ENCODE measurements around the gene CDH4. TPM values are rescaled to one million over a fixed set of nuclear protein-coding genes. Genes with fewer than 3 reads are reported as not detected.

CDH4 gene
- total and polyA plus RNA-seq, 10 donors = 0.30 to 20.1 (median 7.7) TPM

- TF ChIP-seq CTCF (IDR thresholded peaks at IDR 0.05 in 8 of 11, conservative IDR thresholded peaks at IDR 0.05 in 3 of 11) (no peak), POLR2A (IDR thresholded peaks at IDR 0.05) (no peak), POLR2AphosphoS5 (IDR thresholded peaks at IDR 0.05) (no peak)
- intact Hi-C loops (cut with DNase I; ENCODE audit: low total_unique reads) = no loop called here
- H3K9me3 ChIP-seq = peaks cover 0 to 9% (median 0%) of the 10 kb centered on the region in 8 donors
- H3K4me1 ChIP-seq = no peaks in the 10 kb centered on the region
- 85 to 89% (median 88%) methylated on average over 8 of the region's 8 CpGs for WGBS, 5 donors
- no peak for DNase-seq
- no peak overlapping the region for H3K27ac ChIP-seq
- H3K4me3 ChIP-seq = no peak overlapping the region
- H3K27me3 ChIP-seq (replicated peaks in 1 of 7) = peaks cover 0 to 12% (median 0%) of the 10 kb centered on the region in 7 donors
- no peaks in the 10 kb centered on the region for H3K36me3 ChIP-seq
Observed at GRCh38 chr20:61771805-61772350, 519.8 kb downstream of the CDH4 start.

- intact Hi-C loops (cut with DNase I; ENCODE audit: low total_unique reads) = no loop called here
- no peaks in the 10 kb centered on the region for H3K36me3 ChIP-seq
- no peak overlapping the region for H3K4me3 ChIP-seq
- no peaks in the 10 kb centered on the region for H3K4me1 ChIP-seq
- WGBS, 5 donors = 81 to 89% (median 85%) methylated on average over 52 to 53 of the region's 53 CpGs
- no peak for DNase-seq
- no peak overlapping the region for H3K27ac ChIP-seq
- TF ChIP-seq POLR2A (IDR thresholded peaks at IDR 0.05) (no peak), POLR2AphosphoS5 (IDR thresholded peaks at IDR 0.05) (no peak), CTCF (IDR thresholded peaks at IDR 0.05 in 8 of 11, conservative IDR thresholded peaks at IDR 0.05 in 3 of 11) (no peak)
- H3K27me3 ChIP-seq (replicated peaks in 1 of 7) = peaks cover 0 to 5% (median 0%) of the 10 kb centered on the region in 7 donors
- peaks cover 0 to 13% (median 0%) of the 10 kb centered on the region in 8 donors for H3K9me3 ChIP-seq
Observed at GRCh38 chr20:61772828-61773631, 521.0 kb downstream of the CDH4 start.

GRCh38 chr20:61773926-61774587 is 522.0 kb downstream of the CDH4 start:
- H3K27ac ChIP-seq = no peak overlapping the region
- peaks cover 0 to 2% (median 0%) of the 10 kb centered on the region in 7 donors for H3K27me3 ChIP-seq (replicated peaks in 1 of 7)
- no peaks in the 10 kb centered on the region for H3K36me3 ChIP-seq
- peaks cover 0 to 21% (median 0%) of the 10 kb centered on the region in 8 donors for H3K9me3 ChIP-seq
- DNase-seq = no peak
- H3K4me3 ChIP-seq = no peak overlapping the region
- no peaks in the 10 kb centered on the region for H3K4me1 ChIP-seq
- 63 to 93% (median 84%) methylated on average over 14 of the region's 14 CpGs for WGBS, 5 donors
- intact Hi-C loops (cut with DNase I; ENCODE audit: low total_unique reads) = no loop called here
- no peak for TF ChIP-seq CTCF (IDR thresholded peaks at IDR 0.05 in 8 of 11, conservative IDR thresholded peaks at IDR 0.05 in 3 of 11)

- H3K4me3 ChIP-seq = no peak overlapping the region
- no peak for TF ChIP-seq CTCF (IDR thresholded peaks at IDR 0.05 in 8 of 11, conservative IDR thresholded peaks at IDR 0.05 in 3 of 11)
- no peak for TF ChIP-seq POLR2A (IDR thresholded peaks at IDR 0.05)
- TF ChIP-seq POLR2AphosphoS5 (IDR thresholded peaks at IDR 0.05) = no peak
- H3K4me1 ChIP-seq = no peaks in the 10 kb centered on the region
- no peaks in the 10 kb centered on the region for H3K27me3 ChIP-seq (replicated peaks in 1 of 7)
- no peak for DNase-seq
- H3K36me3 ChIP-seq = no peaks in the 10 kb centered on the region
- no peak overlapping the region for H3K27ac ChIP-seq
- WGBS, 5 donors = 69 to 91% (median 86%) methylated on average over 4 of the region's 4 CpGs
- intact Hi-C loops (cut with DNase I; ENCODE audit: low total_unique reads) = no loop called here
- peaks cover 0 to 34% (median 0%) of the 10 kb centered on the region in 8 donors for H3K9me3 ChIP-seq
Observed at GRCh38 chr20:61775423-61775822, 523.4 kb downstream of the CDH4 start.
